T follicular helper cell (primary cell): ENCODE results near the gene KLHL17.
"Not testable (repeated sequence)": the region's sequence is repeated elsewhere in the genome, so short reads cannot be mapped to it uniquely, and the experiment has no call there.

Source experiments
- DNase-seq: peaks from one replicate; pipeline ENCODE4 v3.0.0-alpha.2; 2020; ENCODE audit warnings: low read depth

The KLHL17 gene

DNA sequence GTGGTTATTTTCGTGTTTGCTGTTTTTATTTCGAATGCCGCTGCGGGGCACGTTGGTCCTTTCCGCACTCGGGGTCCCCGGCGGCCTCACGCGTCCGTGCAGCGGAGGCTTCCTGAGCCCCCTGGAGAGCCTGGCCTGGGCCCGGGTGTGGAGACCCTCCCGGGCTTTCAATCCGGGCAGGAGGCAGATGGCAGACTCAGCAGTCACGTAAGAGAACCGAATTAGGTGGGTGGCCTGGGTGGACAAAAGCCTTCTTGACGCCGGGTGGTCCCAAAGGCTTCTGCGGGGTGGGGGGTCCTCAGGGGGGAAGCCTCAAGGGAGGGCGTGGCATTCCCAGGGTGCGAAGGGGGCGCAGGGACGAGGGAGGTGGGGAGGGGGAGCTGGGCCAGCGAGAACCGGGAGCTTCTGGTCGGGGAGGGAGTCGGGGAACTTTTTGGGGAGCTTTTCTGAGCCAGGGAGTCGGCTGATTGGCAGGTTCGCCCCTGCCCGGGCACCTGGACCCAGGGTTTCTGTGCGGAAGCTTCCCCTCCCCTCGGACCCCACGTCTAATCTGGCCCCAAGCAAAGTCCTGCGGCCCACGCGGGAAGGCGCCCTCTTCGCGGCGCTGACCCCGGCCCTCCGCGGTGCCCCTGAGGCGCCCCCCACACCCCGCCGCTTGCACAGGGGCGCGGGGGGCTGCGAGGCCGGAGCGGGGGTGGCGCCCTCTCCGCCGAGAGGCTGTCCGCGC lies 40.8 kb downstream of the KLHL17 start:
- no peak for DNase-seq

DNA sequence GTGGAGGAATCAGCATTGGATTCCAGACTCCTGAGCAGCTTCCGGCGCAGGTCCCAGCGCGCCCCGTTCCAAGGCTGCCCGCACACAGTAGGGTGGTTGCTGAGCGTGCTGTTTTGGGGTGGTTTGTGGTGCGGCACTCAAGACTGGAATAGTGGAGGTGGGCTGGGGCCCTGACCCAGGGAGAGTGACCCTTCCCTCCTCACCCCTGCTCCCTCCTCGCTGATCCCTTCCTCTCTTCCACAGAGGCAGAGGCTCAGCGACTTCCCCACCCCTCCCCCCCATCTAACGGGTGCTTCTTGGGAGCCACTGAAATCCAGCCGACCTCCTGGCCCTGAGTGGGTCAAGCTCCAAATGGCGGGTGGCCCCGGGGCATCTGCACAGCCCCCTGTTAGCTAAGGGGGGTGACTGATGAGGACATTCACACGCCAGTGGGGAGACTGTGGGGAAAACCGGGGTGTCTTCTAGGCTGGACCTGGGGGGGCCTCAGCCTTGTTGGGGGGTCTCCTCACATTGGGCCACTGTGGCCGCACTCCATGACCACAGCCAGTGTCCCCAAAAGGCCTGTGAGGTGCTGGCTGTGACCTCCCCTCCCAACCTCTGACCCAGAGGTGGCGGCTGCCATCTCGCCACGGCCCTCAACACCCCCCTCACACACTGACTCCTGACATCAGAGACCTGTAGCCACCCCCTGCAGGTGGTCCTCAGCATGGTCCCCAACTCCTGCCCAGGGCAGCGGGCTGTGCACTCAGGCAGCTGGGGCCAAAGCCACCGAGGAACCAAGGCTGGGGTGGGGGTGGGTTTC lies 43.4 kb downstream of the KLHL17 start:
- no peak for DNase-seq

DNA sequence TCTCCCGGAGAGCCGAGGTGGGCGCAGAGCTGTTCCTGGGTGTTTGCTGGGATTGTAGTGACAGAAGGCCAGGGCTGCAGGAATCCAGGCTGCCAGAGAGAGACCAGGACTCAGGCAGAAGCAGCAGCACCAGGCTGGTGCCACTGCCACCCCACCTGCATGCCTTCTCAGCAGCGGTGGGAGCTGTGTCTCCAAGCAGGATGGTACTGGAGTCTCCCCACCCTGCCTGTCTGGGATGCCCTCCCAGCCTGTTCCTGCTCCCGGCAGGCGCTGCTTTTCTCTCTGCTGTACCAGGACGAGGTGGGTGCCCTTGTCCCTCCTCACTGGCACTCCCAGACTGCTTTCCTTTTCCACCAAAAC lies 44.0 kb downstream of the KLHL17 start:
- no peak for DNase-seq

DNA sequence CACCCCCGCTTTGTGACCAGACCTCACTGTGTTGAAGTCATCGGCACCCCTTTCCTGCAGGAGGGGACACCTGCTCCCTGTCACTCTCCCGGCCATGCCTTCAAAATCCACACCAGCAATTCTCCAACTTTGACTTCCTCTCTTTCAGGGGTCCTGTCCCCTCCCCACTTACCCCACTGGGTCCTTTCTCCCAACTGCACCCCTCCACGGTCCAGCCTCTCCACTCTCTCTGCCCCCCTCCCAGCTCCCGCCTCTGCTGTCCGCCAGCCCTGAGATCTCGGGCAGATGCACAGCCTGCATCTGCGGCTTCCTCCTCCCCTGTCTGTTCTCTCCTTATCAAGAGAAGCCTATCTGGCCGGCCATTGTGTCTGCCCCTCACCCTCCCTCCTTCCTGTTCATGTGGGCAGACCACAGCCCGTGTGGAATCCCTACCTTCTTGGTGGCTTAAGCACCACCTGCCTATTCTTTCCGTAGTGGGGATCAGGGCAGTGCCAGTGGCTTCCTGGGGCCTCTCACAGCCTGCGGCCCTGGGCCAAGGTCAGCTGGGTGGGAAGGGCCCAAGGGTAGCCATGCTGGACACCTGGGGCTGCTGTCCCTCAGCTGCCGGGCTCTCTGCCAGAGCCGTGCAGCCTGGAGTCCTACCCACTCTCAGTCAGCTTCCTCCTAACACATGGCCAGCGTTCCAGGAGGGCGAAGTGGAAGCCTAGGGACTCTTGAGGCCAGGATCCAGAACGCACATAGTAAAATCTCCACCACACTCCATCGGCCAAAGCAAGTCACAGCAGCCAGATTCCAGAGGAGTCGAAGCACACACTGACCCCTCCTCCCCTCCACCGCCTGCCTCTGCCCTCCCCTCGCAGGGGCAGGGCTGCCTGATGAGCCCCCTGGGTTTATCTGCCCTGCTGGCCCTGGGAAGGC lies 44.7 kb downstream of the KLHL17 start:
- DNase-seq: no peak

DNA sequence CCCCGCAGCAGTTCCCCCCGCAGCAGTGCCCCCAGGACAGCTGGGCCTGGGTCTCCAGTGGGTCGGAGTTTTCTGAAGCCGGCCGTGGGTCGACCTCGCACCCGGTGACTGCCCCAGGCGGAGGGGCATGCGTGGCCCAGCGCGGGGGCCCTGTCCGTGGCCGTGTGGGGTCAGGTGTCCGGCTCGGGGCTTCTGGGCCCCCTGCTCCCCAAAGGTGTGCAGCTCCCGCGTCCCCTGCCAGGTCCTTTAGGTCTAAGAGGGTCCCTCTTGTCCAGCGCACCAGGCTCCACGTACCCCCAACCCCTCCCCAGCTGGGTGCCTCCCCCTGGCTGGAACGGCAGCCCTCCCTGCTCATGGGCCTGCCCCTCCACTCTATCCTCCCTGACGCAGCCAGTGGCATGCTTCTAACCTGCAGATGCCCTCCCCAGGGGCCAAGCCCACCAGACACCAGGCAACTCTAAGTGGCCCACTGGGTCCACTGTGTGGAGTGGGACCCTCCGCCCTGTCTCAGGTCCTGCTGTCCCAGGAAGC lies 45.5 kb downstream of the KLHL17 start:
- no peak for DNase-seq

DNA sequence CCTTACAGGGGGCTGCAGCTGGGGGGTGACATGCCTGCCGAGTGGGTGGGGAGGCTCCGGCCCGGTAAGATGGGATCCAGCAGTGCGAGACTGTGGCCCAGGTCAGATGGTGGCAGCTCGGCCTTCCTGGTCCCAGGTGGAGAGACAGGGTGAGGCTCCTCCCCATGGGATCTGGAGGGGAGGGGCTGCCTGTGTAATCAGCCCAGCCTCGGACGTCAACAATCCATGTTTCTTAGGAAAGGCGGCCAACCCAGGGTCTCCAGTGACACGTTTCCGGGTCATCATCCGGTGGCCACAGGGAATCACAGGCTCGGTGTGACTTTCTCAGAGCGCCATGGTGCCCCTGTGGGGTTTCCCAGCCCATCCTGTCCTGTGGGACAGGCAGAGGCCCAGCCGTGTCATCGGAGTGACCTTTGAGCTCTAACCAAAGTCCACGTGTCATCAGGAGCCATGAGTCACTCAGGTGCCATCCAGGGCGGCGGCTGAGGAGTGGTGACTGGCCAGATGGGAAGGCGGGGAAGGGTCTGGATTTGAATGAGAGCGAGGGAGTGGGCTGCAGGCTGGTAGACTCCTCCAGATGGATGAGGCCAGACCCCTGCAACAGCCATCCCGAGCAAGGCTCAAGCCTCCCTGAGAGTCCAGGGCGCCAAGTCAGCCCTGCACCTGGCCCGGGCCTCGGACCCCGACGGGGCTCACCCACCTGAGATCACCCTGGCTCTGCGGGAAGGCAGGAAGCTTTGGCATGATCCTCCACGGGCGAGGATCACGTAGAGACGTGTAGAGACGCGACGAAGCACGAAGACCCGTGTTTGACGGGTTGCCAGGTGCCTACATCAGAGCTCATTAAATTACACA lies 46.1 kb downstream of the KLHL17 start:
- DNase-seq: no peak

DNA sequence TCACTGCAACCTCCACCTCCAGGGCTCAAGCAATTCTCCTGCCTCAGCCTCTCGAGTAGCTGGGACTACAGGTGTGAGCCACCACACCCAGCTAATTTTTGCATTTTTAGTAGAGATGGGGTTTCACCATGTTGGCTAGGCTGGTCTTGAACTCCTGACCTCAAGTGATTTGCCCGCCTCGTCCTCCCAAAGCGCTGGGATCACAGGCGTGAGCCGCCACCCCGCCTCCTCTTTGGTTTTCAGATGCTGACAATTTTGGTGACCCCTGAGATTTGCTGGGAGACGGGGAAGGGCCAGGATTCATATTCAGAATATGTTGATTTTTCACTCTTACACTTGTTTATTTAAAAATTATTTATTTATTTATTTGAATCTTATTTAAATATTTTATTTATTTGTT lies 49.7 kb downstream of the KLHL17 start:
- DNase-seq: not testable (repeated sequence)

DNA sequence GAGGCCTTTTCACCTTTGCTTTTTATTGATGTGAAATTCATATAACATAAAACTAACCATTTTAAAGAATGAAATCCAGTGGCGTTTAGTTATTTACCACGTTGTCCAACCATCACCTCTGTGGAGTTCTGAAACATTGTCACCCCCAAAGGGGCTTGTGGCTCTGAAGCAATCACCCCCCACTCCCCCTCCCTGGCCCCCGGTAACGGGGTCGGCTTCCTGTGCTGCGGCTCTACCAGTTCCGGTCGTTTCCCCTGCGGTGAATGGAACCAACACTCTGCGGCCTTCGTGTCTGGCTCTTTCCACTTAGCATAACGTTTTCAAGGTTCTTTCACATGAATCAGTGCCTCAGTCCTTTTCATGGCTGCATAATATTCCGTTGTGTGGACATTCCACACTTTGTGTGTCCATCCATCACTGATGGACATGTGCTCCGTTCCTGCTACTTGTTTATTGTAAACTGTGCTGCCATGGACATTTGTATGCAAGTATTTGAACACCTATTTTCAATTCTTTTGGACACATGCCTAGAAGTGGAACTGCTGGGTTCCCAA lies 51.1 kb downstream of the KLHL17 start:
- no peak for DNase-seq

DNA sequence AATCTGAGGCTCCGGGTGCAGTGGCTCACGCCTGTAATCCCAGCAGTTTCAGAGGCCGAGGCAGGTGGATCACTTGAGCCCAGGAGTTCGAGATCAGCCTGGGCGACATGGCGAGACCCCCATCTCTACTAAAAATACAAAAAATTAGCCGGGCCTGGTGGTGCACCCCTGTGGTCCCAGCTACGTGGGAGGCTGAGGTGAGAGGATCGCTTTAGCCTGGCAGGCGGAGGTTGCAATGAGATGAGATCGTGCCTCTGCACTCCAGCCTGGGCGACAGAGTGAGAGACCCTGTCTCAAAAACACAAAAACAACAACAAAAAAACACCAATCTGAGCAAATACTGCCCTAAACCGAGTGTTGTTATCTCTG lies 52.3 kb downstream of the KLHL17 start:
- not testable (repeated sequence) for DNase-seq

DNA sequence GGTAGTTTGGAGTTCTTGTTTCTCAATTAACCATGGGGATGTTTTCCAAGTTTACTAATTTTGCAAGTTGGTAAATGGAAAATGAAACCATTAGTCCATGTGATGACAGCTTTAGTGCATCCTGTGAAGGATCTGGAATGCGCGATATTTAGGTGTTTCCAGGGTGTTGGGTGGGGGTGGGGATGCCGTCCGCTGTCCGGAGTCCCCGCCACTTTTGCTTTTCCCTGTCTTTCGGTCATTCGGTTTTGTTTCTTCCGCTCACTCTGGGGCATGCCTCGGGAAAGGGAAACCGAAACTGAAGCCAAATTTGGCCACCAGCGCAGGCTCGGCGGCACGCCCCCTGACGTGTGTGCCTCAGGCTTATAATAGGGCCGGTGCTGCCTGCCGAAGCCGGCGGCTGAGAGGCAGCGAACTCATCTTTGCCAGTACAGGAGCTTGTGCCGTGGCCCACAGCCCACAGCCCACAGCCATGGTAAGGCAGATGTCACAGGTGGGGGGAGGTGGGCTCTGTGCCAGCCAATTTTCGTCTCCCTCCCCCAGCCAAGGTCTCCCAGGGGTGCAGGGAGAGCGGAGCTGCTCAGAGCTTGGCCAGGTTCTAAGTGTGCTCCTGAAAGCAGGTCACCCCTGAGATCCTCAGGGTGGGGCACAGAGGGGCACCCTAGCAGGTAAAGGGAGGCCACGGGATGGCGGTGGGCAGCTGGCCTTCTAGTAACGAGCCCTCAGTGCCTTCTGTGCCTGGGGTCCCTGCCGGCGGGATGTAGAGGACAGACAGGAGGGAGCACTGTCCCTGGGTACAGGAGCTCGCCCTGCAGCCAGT lies 52.9 kb downstream of the KLHL17 start, which contains the start of gene ISG15:
Gene ISG15, plus strand, starts transcription at position 393 of the 817 bp plus-strand sequence. Its CDS starts 77 bp downstream, at position 470.
- DNase-seq: peak; percentile 83

DNA sequence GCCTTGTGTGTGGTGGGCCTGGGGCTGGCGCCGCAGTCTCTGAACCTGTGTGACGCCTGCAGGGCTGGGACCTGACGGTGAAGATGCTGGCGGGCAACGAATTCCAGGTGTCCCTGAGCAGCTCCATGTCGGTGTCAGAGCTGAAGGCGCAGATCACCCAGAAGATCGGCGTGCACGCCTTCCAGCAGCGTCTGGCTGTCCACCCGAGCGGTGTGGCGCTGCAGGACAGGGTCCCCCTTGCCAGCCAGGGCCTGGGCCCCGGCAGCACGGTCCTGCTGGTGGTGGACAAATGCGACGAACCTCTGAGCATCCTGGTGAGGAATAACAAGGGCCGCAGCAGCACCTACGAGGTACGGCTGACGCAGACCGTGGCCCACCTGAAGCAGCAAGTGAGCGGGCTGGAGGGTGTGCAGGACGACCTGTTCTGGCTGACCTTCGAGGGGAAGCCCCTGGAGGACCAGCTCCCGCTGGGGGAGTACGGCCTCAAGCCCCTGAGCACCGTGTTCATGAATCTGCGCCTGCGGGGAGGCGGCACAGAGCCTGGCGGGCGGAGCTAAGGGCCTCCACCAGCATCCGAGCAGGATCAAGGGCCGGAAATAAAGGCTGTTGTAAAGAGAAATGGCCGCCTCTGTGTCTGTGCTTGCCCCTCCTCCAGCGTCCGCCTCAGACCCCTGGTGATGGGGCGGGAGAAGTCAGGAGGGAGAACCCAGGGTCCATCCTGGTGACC lies 53.7 kb downstream of the KLHL17 start:
- DNase-seq: no peak

DNA sequence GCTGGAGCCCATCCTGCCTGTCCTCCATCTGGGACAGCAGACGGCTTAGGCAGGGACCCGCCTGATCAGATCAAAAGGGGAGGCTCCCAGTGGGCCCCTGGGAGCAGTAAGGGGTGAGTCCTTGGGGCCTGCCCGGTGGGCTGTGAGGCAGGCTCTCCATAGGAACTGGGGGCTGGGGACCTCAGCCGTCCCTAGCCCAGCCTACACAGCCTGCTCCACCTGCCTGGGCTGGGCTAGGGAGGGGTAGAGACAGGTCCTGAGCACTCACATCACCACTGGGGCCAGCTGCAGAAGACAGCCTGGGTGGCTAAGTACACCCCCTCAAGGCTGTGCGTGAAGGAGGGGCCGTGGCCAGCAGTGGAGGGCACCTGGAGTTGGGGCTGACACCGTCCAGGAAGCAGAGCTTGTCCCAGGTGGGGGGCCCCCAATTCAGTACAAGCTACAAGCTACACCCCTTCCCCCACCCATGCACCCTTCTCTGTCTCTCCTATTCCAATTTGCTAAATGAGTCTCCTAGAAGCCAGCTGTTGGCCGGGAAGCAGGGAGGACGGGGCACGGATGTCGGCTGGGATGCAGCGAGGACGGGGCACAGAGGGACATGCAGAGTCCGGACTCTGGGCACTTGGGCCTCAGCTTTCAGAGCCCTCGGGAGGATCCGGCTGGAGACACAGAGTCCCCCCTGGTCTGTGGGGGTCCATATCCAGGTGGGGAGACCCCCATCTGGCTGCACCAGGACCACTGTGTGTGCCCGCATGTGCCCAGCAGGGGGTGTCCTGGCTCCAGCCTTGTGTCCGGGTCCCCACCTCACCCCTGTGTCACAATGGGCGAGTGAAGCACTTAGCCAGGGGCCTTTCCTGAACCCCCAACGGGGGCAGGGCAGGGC lies 54.7 kb downstream of the KLHL17 start:
- DNase-seq: no peak
